GF-D8 (cell line): ENCODE measurements around the gene CDV3.

Source experiments
- DNase-seq: peaks from one replicate; lab custom pipeline; 2025; lab: John Stamatoyannopoulos, UW

CDV3 gene

DNA sequence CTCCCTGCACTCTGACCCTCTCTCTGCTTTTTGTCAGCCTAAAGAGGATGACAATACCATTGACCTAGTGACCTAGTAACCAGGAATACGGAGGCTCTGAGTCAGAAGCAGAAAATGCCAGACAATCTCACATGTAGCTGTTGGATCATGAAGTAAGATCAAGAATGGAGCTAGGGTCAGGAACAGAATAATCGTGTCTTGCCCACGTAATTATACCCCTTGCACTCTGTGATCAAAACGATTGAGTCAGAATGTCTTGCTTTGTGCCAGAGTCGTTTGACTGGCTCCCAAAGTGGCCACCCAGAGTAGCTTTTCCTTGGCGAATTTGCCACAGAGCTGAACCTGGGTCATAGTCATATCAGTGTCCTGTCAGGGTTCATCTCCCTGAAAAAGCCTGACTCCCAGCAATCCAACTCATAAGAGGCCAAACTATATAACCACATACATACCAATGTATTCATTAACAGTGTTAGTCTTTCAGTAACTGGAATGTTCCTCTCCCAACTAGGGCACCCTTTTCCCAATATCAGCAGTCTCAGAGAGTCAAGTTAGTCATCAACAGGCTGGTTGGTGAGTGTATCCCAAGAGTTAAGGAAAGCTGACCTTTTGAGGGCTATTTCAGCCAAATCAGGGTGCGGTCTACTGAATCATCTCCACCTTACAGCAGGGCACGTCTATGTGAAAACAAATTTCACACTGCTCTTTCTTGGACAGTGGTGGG lies 5.0 kb upstream of the CDV3 start:
- DNase-seq: no peak

DNA sequence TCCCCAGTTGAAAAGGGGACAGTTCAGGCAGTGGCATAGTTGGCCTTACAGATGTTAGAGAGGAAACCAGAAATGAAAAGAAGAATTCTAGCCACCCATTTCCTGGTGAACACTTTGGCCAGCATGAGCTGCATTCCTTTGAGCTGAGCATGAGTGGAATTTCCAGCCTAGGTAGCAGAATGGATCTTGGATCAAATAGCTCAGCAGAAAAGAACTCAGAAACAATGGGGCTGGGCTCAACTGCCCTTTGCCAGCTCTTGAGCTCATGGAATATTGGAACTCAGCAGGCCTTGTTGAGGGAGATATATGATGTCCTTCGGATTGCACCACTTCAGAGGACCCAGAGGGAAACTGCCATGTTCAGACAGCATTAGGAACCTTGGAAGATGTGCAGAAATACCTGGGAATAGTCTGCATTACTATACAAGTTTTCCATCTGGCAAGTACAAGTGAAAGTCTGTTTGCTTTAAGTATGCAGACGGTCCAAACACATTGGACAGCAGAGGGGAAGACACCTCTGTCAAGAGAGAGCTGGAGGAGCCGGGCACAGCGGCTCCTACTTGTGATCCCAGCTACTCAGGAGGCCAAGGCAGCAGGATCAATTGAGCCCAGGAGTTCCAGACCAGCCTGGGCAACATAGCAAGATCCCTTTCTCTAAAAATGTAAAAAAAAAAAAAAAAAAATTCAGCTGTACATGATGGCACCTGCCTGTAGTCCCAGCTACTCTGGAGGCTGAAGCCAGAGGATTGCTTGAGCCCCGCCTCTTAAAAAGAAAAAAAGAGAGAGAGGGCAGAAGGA lies 3.1 kb upstream of the CDV3 start:
- no peak for DNase-seq

DNA sequence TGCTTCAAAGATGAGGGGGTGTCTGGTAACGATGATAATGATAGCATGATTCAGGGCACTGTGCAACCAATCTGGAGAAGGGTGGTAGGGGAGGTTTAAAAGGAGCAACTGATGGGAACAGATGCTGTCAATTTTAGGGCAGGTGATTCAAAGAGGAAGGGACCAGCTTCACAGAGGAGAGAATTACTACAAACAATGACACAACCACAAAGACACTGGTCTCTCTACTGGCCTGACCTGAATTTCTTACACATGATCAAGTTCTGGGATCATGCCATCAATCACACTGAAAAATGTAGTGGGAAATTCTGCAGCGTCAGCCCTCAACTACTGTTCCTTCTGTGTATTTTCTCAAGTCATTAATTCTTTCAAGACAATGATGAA lies 2.6 kb upstream of the CDV3 start:
- no peak for DNase-seq

DNA sequence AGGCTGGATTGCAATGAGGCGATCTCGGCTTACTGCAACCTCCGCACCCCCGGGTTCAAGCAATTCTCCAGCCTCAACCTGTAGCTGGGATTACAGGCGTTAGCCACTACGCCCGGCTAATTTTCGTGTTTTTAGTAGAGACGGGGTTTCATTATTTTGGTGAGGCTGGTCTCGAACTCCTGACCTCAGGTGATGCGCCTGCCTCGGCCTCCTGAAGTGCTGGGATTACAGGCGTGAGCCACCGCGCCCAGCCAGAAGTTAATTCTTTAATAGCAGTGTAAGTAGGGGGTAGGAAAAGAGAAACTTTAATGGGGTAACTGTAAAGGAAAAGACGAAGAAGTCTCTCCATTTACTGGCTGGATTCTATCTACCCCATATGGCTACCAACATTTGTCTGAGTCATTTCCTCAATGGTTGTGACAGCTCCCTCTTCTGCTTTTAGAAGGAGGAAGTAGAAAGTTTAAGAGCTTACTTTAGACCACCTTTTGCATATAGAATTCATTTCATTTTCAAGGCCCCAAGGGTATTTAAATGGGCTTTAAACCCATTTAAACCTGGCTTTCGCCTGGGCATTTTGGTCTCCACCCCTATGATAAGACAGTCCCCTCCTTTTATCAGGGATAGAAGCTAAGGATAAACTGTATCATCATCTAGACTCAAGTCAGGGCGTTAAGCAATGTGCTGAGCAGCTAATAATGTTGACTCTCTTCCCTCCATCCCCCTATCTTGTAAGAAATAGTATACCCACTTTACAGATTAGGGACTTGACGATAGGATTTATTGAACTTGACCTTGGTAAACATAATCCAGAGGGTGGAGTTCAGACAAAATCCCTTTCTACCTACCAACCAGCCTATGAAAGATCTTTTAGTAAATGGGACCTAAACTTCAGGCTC lies 1.1 kb upstream of the CDV3 start:
- DNase-seq: no peak

DNA sequence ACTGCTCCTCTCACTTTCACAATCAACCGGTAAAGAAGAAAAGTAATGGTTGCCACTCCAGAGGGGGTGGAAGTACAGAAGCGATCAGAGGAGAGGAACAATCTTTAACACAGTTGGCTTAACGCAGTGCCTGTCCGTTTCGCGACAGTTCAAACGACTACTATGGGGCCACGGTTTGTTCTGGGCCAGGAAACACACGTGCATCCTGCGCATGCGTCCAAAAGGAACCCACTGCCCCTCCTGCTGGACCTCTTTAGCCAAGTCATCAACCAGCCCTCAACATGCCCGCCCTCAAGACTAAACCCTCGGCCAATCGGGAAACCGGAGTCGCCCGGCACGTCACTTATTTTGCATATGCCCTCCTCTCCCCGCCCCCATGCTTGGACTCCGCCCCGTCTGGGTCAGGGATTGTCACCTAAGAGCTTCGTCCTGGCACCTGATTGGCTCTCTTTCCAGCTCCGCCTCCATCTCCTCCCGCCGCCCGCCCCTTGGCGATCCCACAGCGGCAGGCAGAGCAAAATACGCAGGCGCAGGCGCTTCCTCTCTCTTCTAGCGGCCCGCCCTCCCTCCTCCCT lies 345 bp upstream of the CDV3 start:
- DNase-seq: no peak

DNA sequence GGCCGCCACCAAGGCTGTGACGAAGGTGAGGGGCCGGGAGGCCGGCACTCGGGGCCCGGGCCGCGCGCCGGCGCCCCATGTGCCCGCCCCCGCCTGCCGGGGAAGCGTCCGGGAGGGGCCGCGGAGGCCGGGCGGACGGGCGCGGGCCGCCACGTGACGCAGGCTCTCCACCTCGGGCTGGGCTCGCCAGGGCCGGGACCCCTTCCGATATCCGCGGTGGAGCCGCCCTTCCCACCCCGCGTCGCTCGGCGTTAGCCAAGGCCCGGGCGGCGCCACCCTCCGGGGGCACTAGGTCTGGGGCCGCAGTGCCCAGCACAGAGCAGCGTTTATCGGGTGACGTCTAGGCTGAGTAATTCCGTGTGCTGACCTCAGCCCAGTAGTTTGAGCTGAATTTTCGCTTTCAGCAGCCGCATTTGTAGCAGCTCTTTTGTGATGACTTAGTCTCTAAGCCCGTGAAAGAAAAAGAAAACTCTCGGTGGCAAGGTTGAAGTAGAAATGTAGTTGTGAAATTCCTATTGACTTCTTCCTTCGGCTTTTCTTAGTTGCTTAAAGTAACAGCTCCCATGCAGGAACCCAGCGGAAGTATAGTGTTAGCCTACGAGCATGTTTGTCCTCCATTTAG lies 885 bp downstream of the CDV3 start:
- no peak for DNase-seq

DNA sequence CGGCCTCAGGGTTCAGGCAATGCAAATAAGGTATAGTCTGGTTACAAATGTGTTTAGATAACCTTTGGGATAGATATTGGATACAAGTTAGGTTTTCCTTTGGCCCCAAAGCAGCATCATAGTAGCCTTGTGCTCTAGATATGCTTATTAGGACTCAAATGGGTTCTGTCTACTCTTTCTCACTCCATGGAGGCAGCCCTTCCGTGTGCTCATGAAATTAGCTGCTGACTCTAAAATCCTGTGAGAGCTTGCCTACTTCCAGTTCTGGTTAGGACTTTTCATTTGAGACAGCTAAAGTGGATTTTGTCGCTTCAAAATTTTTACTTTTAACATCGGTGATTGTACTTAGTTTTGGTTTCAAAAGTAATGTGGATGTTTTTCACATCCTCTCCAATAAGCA lies 1.6 kb downstream of the CDV3 start:
- no peak for DNase-seq

DNA sequence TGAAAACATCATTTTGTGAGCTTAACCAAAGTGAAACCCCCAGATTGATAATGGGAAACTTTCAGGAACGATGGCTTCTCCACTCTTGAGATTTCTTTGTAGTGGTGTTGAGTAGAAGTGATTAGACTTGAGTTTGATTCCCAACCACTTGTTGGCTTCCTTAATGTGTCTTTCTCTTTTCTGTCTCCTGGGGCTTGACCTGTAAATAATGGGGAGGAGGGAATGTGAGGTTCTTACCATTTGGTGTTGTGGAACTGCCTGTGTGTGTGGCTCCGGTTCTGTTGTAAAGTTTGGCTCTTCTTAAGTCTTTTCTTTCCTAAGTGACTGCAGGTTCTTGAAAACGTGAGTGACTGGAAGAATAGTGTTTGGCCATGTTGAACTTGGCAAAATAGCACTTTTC lies 2.7 kb downstream of the CDV3 start:
- DNase-seq: no peak

DNA sequence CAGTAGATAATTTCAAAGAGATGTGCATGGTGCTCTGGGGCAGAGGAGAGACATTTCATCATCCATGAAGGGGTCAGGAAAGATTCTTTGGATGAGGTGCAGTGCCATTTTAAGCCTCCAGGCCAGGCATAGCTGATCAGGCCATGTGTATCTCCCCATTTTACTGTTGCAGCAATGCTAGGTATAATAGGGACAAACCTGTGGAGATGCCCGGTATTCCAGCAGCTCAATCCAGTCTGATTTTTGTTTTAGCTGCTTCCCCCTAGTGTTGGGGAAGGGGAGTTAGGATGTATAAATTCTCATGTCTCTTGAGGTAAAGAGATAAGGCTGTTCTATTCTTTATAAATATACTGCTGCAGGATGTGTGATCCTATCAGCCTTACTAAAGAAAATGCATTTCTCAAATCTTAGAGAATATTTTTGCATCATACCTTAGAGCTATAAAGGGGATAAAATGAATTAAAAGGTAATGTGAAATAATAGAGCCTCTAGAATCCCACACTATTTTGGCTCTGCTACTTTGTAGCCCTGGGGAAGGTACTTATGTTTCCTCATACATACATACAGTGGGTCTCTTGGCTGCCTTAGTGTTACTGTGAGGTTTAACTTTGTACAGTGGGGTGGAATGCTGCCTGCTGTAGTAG lies 5.2 kb downstream of the CDV3 start:
- no peak for DNase-seq

DNA sequence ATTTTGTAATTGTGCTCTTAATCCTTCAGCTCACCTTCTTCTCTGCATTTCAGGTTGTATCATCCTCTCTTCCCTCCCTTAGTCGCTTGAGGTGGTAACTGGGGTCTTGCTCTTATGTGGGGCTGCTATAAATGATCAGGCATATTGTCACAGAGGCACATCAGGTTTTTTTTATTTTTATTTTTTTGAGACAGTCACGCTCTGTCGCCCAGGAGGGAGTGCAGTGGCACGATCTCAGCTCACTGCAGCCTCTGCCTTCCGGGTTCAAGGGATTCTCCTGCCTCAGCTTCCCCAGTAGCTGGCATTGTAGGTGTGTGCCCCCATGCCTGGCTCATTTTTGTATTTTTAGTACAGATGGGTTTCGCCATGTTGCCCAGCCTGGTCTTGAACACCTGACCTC lies 9.9 kb downstream of the CDV3 start:
- no peak for DNase-seq

DNA sequence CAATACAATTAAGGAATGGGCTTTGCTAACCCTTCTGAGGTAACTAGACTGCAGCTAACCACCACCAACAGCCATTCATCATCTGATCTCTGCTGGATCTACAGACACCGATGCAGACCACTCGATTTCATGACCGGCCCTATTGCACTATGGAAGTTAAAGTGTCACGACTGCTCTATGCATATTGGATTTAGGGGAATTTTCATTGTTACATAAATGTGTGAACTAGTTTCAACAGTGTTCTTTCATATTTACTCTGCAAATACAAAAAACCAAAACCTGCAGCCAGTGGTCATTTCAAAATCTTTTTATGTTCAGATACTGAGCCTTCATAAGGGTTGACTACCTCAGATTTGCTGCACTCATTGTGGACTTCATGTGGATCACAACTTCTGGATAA lies 14.5 kb downstream of the CDV3 start:
- no peak for DNase-seq

DNA sequence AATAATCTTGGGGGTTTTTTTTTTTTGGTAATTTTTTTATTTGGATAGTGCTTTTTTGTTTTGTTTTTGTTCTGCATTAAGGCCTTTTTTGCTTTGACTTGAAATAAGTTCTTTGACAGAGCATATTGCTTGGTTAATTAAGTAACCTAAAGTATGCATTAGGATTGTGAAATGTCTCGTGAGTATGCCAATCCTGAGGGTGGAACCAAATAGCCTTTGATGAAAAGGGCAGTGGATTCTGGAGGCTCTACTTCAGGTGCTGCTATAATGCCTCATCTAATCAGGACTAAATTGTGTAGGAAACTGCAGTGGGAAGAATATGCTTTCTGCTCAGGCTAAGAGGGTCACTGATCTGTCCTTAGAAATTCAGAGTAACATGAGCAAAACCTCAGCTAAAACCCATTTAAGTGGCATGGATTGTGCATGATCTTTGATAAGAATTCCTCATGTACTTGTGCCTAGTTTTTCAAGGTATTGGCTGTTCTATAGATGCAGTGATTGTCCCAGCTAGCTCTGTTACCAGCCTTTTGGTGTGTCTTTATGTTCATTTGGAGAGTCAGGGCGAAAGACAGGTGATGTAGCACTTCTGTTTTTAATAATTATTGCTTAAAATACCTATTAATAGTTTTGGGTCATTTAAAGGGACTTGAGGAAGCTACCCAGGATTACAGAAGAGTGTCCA lies 15.4 kb downstream of the CDV3 start:
- DNase-seq: no peak

DNA sequence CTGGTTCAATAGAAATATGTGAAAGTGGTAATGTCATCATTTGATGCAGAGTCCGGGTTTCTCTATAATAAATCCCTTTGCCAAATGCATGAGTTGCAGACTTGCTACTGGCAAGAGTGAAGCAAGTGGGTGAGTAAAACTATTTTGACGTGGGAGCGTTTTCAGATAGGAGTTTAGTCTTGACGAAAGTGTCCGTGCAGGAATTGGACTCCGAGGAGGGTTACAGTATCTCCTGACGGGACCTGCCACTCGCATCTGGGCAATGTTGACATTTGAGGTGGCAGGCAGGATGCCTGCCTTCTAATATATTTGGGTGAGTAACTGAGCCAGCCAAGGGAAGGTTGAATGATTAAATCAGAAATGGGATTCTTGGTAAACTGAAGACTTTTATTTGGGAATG lies 16.0 kb downstream of the CDV3 start:
- DNase-seq: no peak

DNA sequence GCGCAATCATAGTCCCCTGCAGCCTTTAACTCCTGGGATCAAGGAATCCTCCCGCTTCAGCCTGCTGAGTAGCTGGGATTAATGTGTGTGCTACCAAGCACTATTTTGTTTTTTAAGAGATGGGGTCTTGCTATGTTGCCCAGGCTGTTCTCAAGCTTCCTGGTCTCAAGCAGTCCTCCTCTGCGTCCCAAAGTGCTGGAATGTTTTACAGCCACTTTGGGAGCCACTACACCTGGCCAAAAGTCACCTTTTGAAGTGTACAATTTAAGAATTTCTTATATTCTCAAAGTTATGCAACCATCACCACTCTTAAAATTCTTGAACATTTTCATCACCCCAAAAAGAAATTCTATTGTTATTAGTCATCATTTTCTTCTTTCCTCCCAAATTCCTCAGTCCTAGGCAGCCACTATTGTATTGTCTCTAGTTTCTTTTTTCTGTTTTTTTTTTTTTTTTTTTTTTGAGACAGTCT lies 17.8 kb downstream of the CDV3 start:
- DNase-seq: no peak

DNA sequence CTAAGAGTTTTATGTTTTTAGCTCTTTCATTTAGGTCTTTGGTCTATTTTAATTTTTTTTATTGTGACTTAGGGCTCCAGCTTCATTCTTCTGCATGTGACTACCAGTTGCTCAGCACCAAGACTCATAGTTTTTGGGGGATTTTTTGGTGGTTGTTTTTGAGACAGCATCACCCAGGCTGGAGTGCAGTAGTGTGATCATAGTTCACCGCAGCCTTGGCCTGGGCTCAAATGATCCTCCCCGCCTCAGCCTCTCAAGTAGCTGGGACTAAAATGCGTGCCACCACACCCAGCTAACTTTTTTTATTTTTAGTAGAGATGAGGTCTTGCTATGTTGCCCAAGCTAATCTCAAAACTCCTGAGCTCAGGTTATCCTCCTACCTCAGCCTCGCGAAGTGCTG lies 19.4 kb downstream of the CDV3 start:
- DNase-seq: no peak

DNA sequence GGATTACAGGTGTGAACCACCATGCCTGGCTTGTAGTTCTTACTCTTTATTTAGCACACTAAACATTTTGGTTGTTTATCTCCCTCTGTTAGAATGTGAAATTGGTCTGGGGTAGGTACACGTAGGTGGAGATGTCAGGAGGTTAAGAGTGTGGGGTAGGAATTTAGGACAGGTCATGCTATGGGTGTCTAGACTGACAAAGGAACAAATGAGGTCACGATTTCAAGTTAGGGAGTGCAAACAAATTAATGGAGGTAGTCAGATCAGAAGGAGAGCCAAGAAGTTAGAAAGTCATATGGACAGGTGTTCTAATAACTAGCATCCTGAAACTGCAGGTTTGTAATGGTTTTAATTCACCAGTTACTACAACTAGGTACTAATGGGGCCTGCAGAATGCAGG lies 19.8 kb downstream of the CDV3 start:
- DNase-seq: no peak

DNA sequence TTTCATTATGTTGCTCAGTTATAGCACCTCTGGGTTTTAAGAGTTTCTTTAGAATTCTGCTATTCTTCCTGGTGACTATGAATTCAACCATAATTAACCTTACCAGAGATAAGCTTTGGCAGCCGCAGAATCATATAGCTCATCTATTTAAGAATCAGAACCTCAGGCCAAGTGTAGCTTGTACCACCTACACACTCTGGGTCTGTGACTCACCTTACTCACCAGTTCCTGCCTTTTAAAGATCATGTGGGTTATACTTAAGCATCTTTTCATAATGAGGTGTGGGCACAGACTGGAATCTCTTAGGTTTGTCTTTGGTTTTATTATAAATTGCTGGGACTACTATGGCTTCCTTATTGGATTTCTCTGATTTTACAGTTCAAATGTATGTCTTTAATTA lies 21.9 kb downstream of the CDV3 start:
- no peak for DNase-seq

DNA sequence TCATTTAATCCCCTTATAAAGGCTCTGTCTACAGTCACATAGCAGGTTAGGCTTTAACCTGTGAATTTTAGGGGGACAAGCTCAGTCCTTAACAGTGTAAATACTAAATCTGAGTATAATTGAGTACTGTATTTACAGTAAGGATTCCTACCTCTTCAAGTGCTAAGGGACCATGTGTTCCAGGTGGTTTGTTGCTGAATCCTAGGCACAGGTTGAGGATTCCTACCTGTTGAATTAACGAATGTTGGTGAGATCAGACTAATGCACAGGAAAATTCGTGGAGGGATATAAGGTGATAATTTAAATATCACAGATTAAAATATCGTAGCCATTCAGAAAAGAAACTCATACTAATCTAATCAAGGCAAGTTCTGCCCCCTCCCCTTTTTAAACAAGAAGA lies 24.9 kb downstream of the CDV3 start:
- no peak for DNase-seq

DNA sequence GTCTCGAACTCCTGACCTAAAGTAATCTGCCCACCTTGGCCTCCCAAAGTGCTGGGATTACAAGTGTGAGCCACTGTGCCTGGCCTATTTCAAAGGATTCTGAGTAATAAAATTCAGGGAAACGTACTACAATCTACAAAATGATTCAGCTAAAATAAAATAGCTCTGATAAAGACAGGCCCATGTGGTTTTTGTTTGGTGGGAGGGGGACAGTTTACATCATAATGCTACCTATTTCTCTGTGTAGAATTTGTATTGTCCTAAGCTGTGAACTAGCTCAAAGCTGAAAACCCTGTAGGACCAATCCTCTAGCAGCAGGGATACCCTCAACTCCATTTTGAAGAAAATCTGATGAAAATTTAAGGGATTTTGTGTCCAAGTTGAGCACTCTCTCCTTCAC lies 25.8 kb downstream of the CDV3 start:
- DNase-seq: no peak

DNA sequence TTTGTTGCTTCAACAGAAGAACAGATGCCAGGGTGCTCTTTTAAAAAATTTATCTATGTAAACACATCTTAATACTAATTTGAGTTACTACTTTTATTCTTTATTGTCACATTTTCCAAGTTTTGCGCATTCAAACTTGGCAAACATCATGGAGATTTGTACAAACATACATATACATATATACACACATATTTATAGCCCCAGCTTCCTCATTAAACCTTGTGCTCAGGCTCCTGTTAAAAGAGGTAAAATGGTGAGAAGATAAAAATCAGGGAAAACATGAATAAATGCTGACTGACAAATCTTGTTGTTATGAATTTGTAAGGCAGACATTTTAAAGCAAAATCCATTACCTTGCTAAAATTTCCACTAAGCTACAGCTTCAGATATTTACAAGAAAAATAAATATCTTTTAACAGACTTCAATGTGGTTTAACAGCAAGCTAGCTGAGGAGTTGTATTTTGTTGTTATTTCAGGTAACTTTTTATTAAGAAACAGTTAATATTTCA lies 27.1 kb downstream of the CDV3 start:
- DNase-seq: no peak

DNA sequence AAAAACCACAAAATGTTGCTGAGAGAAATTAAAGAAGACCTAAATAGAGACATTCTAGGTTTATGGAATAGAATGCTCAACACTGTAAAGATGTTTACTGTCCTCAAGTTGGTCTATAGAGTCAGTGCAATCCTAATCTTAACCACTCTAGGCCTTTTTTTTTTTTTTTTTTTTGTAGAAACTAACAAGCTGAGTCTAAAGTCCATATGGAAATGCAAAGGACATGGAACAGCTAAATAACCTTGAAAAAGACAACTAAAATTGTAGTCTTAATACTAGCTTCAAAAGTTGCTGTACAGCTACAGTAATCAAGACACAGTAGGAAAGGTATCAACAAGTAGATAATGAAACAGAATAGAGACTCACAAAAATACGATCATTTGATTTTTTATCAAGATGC lies 32.9 kb downstream of the CDV3 start:
- no peak for DNase-seq
